ENCODE results near the gene PTK6.
"Not testable (repeated sequence)": the region's sequence is repeated elsewhere in the genome, so short reads cannot be mapped to it uniquely, and the experiment has no call there.

The PTK6 gene

DNA sequence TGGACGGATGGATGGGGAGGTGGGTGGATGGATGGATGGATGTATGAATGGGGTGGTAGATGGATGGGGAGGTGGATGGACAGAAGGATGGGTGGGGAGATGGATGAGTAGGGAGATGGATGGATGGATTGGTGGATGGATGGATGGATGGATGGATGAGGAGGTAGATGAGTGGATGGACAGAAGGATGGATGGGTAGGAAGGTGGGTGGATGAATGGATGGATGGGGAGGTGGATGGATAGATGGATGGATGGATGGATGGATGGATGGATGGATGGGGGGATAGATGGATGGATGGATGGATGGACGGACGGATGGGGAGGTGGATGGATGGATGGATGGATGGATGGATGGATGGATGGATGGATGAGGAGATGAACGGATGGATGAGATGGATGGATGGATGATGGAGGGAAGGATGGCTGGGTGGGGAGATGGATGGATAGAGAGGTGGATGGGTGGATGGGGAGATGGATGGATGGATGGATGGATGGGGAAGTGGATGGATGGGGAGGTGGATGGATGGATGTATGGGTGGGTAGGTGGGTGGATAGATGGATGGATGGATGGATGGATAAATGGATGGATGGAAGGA, 45.4 kb downstream of the PTK6 start:
- DNase-seq: no peak

DNA sequence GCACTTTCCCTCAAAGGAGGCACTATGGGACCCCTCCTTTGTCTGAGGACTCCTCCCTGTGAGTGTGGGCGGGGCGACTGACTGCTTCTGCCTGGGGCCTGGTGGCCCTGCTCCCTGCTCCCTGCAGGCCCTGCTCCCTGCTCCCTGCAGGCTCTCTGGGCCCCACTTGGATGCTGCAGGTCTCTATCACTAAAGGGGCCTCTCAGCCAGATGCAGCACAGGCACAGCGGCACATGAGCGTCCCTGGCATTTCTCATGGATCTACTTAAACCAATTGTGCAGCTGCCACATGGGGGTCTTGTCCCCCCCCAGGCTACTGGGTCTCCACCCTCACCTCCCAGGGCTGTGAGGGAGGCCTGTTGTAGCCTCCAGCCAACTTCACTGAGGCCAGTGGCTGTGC, 46.1 kb downstream of the PTK6 start:
- no peak for DNase-seq

DNA sequence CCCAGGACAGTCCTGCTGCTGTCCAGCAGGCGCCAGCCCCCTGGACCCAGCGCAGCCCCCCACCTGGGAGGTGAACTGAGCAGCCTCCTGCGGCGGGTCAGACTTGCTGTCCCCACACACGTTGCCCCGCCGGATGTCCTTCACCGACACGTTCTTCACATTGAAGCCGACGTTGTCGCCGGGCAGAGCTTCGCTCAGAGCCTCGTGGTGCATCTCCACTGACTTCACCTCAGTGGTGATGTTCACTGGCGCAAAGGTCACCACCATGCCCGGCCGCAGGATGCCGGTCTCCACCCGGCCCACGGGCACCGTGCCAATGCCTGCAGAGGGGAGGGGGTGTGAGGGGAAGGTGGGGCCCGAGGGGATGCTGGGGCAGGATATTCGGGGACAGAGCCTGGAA, 46.8 kb downstream of the PTK6 start:
- DNase-seq: no peak

DNA sequence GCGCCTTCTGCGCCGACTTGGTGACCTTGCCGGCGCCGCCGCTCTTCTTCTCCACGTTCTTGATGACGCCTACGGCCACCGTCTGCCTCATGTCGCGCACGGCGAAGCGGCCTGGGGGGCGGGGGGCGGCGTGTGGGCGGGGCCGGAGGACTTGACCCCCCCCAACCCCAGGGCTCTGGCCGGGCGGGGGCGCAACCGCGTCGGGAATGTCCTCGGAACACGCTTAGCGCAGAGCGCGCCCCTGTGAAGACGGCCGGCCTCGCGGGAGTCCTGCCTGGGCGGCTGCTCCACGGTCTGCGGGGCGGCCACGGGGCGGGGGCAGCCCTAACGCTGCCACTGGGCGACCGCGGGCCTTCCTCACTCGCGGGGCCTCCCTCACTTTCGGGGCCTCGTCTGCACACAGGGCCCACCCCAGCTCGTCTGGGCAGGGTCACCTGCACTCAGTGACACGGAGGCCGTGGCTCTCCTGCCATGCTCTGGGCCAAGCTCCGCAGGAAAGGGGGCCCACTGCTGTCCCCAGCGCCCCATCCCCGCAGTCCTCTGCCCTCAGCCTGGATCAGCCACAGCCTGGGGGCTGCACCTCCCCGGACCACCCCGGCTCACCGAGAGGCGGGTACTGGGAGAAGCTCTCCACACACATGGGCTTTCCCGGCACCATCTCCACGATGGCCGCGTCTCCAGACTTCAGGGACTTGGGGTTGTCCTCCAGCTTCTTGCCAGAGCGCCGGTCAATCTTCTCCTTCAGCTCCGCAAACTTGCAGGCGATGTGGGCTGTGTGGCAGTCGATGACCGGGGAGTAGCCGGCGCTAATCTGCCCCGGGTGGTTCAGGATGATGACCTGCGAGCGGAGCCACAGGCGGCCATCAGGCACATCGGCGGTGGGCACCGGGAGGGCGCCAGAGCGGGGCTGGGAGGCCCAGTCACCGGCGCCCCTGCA, 48.6 kb downstream of the PTK6 start:
- no peak for DNase-seq

DNA sequence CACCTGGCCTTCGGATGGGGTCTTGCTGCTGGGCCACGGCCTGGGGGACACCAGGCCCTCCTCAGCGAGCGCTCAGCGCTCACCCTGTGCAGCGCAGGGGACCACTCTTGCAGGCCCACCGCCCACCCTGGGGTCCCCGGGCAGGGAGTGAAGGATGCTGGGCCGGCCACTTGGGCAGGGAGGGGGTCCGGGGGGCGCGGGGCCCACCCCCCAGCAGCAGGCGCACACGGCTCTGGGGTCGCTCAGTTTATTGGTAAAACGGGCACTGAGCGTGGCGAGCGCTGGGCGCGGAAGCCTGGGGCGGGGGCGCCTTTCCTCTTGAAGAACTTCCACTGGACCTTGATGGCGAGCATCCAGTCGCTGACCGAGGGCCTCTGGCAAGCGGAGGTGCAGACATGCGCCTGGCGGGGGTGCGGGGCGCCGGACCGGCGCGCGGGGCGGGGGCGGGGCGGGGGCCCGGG, 49.4 kb downstream of the PTK6 start:
- DNase-seq: no peak

DNA sequence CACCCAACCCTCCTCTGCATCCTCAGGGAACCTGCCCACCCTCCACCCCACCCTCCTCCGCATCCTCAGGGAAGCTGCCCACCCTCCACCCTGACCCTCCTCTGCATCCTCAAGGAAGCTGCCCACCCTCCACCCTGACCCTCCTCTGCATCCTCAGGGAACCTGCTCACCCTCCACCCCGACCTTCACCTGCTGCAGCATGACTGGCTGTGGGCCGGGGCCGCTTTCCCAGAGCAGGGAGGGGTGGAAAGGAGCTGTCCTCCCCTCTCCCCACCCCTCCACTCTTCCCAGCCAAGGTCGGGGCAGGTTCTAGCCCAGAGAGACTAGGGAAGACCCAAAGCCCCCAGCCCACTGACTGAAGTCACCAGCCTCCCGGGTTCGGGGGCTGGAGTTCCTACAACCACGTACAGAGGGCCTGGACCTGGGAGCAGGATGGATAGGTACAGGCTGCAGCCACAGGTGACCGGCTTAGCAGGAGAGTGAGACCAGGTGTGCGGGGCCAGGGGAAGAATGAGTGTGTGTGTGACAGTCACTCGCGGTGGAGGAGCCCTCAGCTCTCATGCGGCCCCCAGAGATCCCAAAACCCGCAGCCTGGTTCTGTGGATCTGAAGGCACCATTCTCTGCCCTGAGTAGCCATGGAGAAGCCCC, 49.9 kb downstream of the PTK6 start:
- no peak for DNase-seq

DNA sequence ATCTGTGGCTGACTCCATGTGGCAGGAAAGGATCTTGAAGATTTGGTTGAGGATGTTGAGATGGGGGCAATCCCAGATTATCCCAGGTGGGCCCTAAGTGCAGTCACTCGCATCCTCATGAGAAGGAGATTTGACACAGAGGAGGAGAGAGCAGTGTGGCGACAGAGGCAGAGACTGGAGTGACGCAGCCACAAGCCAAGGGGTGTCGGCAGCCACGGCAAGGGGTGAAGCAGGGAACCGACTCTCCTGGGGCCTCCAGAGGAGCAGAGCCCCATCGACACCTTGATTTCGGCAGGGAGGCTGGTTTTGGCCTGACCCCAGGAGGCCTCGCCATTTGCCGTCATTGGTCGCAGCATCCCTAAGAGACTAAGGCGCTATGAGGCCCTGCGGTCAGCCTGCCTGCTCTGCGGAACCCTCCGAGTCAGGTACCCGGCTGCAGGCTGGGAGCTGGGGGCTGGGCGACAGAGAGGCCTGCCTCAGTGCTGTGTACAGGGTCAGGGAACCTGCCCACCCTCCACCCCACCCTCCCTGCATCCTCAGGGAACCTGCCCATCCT, 50.8 kb downstream of the PTK6 start:
- no peak for DNase-seq

DNA sequence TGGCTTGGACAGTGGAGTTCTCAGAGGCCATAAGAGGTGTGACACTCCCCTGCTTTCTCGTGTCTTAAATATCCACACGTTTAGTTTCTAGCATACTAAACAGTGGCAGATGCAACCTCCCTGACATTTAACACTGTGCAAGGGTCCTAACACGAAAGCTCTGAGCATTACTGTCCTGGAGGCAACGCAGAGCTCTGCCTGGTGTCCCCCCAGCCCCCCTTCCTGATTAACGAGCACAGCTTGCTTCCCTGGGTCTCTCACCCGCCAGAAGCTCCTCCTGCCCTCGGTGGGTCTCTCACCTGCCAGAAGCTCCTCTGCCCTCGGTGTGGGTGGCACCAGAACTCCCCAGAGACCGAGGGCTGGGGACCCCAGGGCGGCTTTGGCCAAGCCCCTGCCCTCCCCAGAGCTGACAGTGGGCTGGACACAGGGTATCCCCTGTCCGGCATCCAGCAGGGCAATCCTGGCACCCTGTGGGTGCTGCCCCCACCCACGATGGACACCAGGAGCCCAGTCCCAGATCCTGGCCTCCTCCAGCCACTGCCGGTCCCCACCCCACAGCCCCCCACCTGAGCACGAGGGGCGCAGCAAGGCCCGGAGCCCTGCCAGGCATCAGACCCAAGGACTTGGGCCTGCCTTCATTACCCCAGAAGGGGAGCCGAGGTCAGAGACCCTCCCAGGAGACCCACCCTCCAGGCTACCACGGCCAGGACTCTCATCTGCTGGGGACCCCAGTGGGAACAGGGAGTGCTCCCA, 52.3 kb downstream of the PTK6 start:
- no peak for DNase-seq

DNA sequence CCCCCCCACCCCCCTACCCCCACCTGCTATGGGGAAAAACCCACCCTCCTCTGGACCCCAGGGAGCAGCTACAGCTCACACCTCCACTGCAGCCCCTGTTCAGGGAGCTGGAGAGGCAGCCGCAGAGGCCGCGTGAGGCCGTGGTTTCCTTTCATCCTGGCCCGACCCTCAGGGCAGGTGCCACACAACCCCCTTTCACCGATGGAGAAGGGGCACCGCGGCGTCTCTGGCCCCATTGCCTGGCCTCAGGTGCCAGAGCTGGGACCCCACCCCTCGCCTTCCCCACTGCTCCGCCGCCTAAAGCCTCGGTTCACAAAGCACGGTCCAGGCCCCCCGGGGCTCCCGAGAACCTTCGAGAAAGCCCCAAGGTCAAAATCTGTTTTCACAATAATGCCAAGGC, 52.9 kb downstream of the PTK6 start:
- no peak for DNase-seq

DNA sequence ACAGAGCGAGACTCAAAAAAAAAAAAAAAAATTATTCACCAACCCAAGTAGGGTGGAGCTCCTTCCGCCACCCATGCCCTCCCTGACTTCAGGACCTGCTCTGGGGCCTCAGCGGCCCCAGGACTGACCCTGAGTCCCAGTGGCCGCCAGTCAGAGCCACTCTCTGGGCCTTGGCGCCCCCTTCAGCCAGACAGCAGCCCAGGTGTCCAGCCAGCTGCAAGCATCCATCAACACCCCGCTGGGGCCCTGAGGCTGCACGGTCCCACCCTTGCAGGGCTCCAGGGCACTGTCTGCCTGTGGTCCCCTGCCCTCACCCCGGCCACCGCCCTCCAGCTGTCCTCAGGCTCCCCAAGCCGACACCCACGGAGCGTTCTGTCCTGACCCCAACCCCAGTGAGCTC, 53.3 kb downstream of the PTK6 start:
- DNase-seq: no peak

DNA sequence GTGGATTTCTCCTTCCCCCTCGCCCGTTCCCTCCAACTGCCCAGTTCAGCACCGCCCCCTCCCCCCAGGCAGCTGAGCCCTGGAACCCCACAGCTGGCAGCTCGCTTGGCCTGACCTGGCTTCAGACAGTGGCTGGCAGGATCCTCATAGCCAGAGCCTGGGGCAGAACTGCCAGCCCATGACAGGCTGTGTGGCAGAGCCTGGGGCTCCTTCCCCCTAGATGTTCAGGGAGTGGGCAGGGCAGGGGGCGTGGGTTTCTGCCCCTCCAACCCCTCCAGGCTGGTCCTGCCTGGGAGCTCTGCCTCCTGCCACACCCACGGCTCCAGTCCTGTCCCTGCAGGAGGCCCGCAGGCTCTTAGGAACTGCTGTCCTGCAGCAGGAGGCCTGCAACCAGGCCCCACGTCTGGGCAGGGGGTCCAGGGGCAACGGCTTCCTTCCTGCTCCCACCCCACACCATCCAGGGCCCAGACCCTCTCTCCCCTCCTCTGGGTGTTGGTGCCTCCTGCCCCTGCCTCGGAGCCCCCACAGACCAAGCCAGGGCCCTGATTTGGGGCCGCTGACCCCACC, 55.1 kb downstream of the PTK6 start:
- DNase-seq: no peak

DNA sequence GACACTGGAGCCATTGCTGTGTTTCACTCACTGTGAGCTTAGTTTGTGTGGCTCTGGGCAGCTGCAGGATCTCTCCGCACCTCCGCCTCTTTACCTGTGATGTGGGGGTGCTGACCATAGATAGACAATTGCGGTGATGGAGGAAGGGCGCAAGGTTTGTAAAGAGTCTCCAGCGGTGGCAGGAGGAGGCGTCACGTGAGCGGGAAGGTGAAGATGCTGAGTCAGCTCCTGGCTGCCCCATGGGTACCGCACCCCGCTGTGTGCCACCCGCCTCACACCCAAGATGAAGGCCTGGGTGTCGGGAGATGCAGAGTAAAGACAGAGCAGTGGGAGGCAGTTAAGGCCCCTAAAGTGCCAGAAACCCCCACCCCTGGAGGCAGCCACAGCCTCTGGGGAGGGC, 55.7 kb downstream of the PTK6 start:
- DNase-seq: no peak

DNA sequence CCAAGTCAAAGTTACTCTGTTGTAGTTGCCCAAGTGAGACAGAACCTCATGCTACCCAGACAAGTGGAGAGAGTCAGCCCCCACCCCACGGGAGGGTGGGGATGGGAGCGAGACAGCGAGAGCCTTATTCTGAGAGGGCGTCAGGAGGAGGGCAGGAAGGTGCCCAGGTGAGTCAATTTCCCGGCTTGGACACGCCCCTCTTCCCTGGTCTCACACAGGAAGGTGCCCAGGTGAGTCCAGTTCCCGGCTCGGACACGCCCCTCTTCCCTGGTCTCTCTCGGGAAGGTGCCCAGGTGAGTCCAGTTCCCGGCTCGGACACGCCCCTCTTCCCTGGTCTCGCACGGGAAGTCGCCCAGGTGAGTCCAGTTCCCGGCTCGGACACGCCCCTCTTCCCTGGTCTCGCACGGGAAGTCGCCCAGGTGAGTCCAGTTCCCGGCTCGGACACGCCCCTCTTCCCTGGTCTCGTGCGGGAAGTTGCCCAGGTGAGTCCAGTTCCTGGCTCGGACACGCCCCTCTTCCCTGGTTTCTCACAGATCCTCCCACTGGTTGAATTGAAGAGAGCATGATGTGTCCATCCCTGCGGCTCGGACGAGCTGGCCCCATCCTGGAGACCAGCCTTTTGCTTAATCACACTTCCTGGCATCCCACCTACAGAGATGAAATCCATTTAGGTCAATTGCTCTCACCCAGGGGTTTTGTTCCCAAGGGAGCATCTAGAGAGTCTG, 57.3 kb downstream of the PTK6 start:
- DNase-seq: not testable (repeated sequence)

DNA sequence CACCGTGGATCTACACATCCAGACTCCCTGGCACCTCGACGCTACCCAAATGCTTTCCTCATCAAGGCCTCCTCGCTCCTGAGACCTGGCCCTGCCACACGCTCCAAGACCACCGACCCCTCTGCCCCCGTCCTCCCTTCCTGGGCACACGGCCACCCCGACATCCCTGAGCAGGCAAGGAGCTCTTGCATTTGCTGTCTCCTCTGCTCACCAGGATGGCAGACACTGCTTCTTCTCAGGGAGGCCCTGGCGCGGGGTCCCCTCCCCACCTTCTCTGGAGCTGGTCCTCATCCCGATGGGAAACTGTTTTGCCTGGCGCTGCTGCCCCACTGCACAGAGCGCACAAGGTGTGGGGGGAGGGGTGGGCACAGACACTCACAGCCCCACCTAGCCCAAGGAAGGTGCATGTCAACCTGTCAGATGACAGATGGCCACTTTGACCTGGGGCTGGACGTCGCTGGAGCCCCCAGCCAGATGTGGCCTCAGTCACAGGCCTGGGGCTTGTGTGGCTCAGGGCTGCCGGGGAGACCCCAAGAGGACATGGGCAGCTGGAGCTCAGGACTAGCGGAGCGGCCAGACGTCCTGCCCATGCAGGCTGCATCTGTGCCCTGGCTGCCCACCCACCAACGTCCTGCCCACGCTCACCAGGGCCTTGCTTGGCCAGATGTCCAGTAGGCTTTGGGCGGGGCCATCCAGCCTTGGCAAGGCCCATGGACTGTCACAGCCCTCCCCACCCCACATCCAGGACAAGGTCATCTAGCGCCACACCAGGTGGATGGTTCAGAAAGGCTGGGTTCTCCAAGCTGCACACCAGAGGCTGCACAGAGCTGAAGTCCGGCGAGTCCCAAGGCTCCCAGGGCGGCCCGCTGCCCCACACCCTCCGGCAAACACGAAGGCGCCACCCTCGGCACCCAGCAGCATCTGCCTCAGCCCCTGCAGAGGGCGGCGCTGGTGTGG, 58.6 kb downstream of the PTK6 start:
- DNase-seq: no peak

Measured in SHP77 treated with DMSO at 0.1 percent for 48 hours (cell line).